ENCODE results near the gene OGFOD3. TPM values are rescaled to one million over a fixed set of nuclear protein-coding genes. Genes with fewer than 3 reads are reported as not detected.

Gene OGFOD3
- total and polyA plus RNA-seq, 9 of the 15 experiments (the other 6 are each of a cell fraction or from before 2014, with no cell fraction given), result 0.69 to 44.7 (median 18.9) TPM

DNA sequence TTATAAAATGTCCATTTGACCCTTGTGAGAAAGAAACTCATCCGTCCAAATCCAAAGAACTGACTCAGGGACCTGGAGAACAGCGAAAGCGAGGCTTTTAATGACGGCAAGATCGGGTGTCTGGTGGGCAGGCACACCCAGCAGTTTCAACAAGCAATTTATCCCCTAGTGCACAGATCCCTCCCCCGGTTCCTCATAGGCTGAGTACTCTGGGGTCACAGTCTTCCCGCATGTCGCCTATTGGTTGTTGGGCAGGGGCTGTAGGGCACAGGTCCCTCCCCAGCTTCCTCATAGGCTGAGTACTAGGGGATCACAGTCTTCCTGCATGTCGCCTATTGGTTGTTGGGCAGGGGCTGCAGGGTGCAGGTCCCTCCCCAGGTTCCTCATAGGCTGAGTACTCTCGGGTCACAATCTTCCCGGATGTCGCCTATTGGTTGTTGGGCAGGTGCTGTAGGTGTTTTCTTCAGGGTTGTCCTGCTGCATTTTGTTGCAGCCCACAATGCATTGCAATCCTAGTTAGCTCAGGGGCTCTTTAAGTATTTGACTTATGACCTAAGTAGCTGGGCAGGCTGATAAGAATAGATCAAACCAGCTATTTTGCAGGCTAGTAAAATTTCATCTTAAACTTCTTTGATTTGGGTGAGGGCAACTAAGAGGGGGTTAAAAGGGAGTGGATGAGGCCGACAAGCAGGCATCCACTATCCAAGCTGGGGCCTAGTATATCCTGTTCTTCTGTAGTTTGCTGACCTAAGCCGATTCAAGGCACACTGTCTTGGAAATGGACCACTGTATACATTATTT, 50.5 kb downstream of the OGFOD3 start (continued):
- TF ChIP-seq TFAP4 (CRISPR knock-in tag; IDR thresholded peaks at IDR 0.05; ENCODE audit: borderline replicate concordance) (peak; percentile 60; the same call in 1 of the 2 replicates), MGA (IDR thresholded peaks at IDR 0.05) (0 out of 2 replicates have a peak, but pooled peaks have one; percentile 8), THRA (IDR thresholded peaks at IDR 0.05) (no peak), MITF (IDR thresholded peaks at IDR 0.05) (no peak), ZNF121 (CRISPR knock-in tag; conservative IDR thresholded peaks at IDR 0.05) (no peak)
- TF ChIP-seq, protein P1, sequence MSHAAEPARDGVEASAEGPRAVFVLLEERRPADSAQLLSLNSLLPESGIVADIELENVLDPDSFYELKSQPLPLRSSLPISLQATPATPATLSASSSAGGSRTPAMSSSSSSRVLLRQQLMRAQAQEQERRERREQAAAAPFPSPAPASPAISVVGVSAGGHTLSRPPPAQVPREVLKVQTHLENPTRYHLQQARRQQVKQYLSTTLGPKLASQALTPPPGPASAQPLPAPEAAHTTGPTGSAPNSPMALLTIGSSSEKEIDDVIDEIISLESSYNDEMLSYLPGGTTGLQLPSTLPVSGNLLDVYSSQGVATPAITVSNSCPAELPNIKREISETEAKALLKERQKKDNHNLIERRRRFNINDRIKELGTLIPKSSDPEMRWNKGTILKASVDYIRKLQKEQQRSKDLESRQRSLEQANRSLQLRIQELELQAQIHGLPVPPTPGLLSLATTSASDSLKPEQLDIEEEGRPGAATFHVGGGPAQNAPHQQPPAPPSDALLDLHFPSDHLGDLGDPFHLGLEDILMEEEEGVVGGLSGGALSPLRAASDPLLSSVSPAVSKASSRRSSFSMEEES (CRISPR knock-in tag; IDR thresholded peaks at IDR 0.05), result no peak
- TF ChIP-seq, protein P2, sequence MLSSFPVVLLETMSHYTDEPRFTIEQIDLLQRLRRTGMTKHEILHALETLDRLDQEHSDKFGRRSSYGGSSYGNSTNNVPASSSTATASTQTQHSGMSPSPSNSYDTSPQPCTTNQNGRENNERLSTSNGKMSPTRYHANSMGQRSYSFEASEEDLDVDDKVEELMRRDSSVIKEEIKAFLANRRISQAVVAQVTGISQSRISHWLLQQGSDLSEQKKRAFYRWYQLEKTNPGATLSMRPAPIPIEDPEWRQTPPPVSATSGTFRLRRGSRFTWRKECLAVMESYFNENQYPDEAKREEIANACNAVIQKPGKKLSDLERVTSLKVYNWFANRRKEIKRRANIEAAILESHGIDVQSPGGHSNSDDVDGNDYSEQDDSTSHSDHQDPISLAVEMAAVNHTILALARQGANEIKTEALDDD (IDR thresholded peaks at IDR 0.05), result peak; percentile 67
